ENCODE results near the gene FLT3LG.

DNA sequence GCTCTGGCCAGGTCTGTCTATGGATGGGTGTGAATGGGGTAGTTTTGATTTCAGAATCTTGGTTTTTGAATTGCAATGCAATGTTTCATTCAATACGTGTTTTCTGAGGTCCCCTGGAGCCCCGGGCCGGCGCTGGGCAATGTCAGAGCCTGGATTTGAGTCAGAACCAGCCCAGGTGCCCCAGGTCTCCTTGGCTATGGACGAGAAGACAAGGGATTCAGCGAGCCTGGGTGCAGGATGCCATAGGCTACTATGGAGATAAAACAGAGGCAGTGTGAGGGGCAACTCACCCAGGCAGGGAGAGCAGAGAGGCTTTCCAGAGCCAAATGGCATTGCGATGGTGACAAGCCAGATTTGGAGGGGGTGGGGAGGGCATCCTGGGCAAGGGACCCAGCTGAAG lies 12.2 kb downstream of the FLT3LG start:
- no peak for TF ChIP-seq CTCF (conservative IDR thresholded peaks at IDR 0.05; ENCODE audit: low read depth in 2 of 2)
- no peak for TF ChIP-seq POLR2AphosphoS5 (IDR thresholded peaks at IDR 0.05; ENCODE audit: low read depth)
